SJSA1 (cell line): Measurements from ENCODE around the gene TPRX1. TPM values are rescaled to one million over a fixed set of nuclear protein-coding genes. Genes with fewer than 3 reads are reported as not detected.
"Not testable (repeated sequence)": the region's sequence is repeated elsewhere in the genome, so short reads cannot be mapped to it uniquely, and the experiment has no call there.

ENCODE experiments used
- DNase-seq, 2 experiments: peaks; one replicate each; pipeline ENCODE4 v3.0.0-alpha.2; 2015 to 2020; ENCODE audit warnings: low spot score in 2 of 2, low read depth in 1 of 2
- H3K27ac ChIP-seq: fragments of 250-450 bp; sonication (Bioruptor Pico); 2 replicates; pipeline ENCODE4 v1.5.1; 2020; ENCODE audit warnings: mild to moderate bottlenecking, moderate library complexity
- H3K27me3 ChIP-seq: fragments of 250-450 bp; sonication (Bioruptor Pico); replicated peaks from 2 replicates; pipeline ENCODE4 v1.5.1; 2020; ENCODE audit warnings: mild to moderate bottlenecking, moderate library complexity
- H3K36me3 ChIP-seq: fragments of 250-450 bp; sonication (Bioruptor Pico); 2 replicates; pipeline ENCODE4 v1.5.1; 2020; ENCODE audit warnings: mild to moderate bottlenecking
- H3K4me1 ChIP-seq: fragments of 250-450 bp; sonication (Bioruptor Pico); replicated peaks from 2 replicates; pipeline ENCODE4 v1.6.1; 2021; ENCODE audit warnings: mild to moderate bottlenecking
- H3K4me3 ChIP-seq: fragments of 250-450 bp; sonication (Bioruptor Pico); 2 replicates; pipeline ENCODE4 v1.5.1; 2020; ENCODE audit warnings: mild to moderate bottlenecking
- H3K9me3 ChIP-seq: fragments of 250-450 bp; sonication (Bioruptor Pico); replicated peaks from 2 replicates; pipeline ENCODE4 v1.5.1; 2020; ENCODE audit warnings: mild to moderate bottlenecking
- total RNA-seq: library from RNA; depleted of rRNA; stranded (reverse); fragments of >200 nt; shearing (Covaris generic); gene quantifications from 2 replicates; pipeline ENCODE4 v1.2.3, GENCODE V29; 2014

The TPRX1 gene
- total RNA-seq, 1 experiment from 2014 or later: not detected

GRCh38 chr19:47792616-47793015 is 11.7 kb downstream of the TPRX1 start:
- no peak overlapping the region for H3K4me3 ChIP-seq
- no peaks in the 10 kb centered on the region for H3K9me3 ChIP-seq
- H3K36me3 ChIP-seq: peaks cover 5% of the 10 kb centered on the region; the same call in 1 of the 2 replicates
- no peak overlapping the region for H3K27ac ChIP-seq
- DNase-seq: no peak
- no peaks in the 10 kb centered on the region for H3K4me1 ChIP-seq
- no peaks in the 10 kb centered on the region for H3K27me3 ChIP-seq

- Histone ChIP-seq H3K27ac (no peak overlapping the region), H3K4me3 (no peak overlapping the region), H3K36me3 (peaks cover 16% of the 10 kb centered on the region), H3K4me1 (no peaks in the 10 kb centered on the region), H3K9me3 (no peaks in the 10 kb centered on the region), H3K27me3 (no peaks in the 10 kb centered on the region)
- peak; percentile 15 to 81 for DNase-seq
These were observed 13.9 kb downstream of the TPRX1 start for GRCh38 chr19:47790398-47790814.

DNA sequence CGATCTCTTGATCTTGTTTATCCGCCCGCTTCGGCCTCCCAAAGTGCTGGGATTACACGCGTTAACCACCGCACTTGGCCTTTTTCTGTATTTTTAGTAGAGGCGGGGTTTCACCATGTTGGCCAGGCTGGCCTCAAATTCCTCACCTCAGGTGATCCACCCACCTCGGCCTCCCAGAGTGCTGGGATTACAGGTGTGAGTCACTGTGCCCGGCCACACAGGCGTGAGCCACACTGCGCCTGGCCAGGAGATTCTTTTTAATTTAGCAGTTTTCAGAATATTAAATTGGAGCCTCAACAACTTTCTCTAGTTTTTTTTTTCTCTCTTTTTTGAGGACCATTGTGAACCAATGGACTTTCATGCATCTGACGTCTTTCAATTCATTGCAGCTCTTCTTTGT is 14.5 kb downstream of the TPRX1 start:
- H3K36me3 ChIP-seq: peaks cover 21% of the 10 kb centered on the region
- not testable (repeated sequence) for H3K9me3 ChIP-seq, H3K27ac ChIP-seq, H3K27me3 ChIP-seq, DNase-seq, H3K4me3 ChIP-seq, H3K4me1 ChIP-seq

GRCh38 chr19:47787307-47787706 is 17.0 kb downstream of the TPRX1 start:
- not testable (repeated sequence) for H3K27me3 ChIP-seq, H3K9me3 ChIP-seq, H3K4me1 ChIP-seq, DNase-seq, H3K4me3 ChIP-seq, H3K27ac ChIP-seq
- H3K36me3 ChIP-seq: peaks cover 42% of the 10 kb centered on the region

DNA sequence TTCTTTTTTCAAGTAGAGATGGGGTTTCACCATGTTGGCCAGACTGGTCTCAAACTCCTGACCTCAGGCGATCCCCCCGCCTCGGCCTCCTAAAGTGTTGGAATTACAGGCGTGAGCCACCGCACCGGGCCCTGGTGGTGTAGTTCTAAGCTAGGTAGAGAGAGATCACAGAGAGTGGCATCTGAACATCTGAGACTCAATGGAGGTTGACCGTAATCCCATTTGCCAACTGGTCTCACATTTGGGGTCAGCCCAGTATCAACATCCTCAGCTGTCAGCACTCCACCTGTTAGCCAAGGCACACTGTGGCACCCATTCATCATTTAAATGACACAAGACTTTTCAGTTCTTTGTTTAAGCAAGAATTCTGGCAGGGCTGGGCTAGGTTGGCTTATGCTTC is 17.8 kb downstream of the TPRX1 start:
- H3K27me3 ChIP-seq: no peaks in the 10 kb centered on the region
- no peak for DNase-seq
- no peak overlapping the region for H3K27ac ChIP-seq
- no peaks in the 10 kb centered on the region for H3K9me3 ChIP-seq
- H3K36me3 ChIP-seq: peaks cover 46% of the 10 kb centered on the region
- no peak overlapping the region for H3K4me3 ChIP-seq
- H3K4me1 ChIP-seq: no peaks in the 10 kb centered on the region

- H3K9me3 ChIP-seq: no peaks in the 10 kb centered on the region
- H3K4me3 ChIP-seq: no peak overlapping the region
- H3K27ac ChIP-seq: no peak overlapping the region
- H3K4me1 ChIP-seq: peaks cover 14% of the 10 kb centered on the region
- DNase-seq: no peak
- peaks cover 62% of the 10 kb centered on the region for H3K36me3 ChIP-seq
- no peaks in the 10 kb centered on the region for H3K27me3 ChIP-seq
These were observed 22.6 kb downstream of the TPRX1 start for GRCh38 chr19:47781590-47782262.

DNA sequence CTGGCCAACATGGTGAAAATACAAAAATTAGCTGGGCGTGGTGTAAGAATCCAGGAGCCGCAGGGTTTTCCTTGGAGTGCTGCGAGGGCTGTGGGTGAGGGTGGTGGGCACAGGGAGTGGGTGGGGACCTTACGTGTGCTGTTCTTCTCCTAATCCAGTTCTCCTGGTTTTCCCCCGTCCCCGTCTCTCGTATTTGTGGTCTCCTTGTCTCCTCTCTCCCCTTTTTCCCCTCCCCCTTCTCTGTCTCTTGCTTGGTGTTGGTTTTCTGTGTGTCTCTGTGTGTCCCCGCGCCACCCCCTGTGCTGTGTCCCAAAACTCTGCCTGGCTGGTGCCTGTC is 24.2 kb downstream of the TPRX1 start:
- H3K4me3 ChIP-seq: no peak overlapping the region
- peaks cover 14% of the 10 kb centered on the region for H3K4me1 ChIP-seq
- H3K27me3 ChIP-seq: no peaks in the 10 kb centered on the region
- H3K36me3 ChIP-seq: peaks cover 50% of the 10 kb centered on the region
- no peak overlapping the region for H3K27ac ChIP-seq
- DNase-seq: no peak
- no peaks in the 10 kb centered on the region for H3K9me3 ChIP-seq

DNA sequence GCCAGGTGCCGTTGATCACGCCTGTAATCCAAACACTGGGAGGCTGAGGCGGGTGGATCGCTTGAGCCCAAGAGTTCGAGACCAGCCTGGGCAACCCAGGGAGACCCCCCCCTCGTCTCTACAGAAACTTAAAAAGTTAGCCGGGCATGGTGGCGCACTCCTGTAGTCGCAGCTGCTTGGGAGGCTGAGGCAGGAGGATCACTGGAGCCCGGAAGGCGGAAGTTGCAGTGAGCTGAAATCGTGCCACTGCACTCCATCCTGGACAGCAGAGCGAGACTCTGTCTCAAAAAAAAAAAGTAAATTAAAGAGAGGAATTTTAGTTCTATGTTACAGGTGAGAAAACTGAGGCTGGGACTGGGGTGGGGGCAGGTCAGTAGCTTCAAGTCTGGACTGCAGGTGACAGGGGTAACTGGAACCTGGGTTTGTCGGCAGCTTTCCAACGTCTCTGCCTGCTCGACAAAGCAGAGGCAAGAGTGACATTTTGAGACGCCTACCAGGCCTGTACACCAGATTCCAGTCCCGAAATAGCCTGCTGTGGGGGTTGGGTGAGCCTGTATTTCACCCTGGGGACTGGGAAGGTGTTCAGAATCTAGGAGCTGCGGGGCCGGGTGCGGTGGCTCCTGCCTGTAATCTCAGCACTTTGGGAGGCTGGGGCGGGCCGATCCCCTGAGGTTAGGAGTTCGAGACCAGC is 24.7 kb downstream of the TPRX1 start:
- Histone ChIP-seq H3K27ac (no peak overlapping the region), H3K9me3 (no peaks in the 10 kb centered on the region), H3K36me3 (peaks cover 47% of the 10 kb centered on the region), H3K4me3 (peak overlapping the region; percentile 75), H3K4me1 (peaks cover 14% of the 10 kb centered on the region), H3K27me3 (no peaks in the 10 kb centered on the region)
- no peak for DNase-seq

DNA sequence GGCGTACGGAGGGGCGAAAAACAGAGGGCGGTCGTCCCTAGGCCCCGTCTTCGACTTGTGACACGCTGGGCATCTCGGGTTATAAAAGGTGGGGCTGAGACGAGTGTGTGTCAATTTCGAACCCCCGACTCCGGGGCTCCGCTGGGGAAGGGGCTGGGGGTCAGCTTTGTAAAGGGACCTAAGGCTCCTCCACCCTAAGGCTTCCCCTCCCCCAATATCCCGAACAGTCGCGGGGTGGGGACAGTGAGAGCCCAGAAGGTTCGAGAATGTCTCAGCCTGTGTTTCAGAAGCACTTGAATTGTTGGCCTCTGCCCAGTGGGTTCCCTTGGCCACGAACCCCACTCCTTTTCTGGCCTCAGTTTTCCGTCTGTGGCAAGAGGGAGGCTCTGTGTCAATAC is 25.4 kb downstream of the TPRX1 start:
- peak overlapping the region; percentile 99; the same call in 1 of the 2 replicates for H3K27ac ChIP-seq
- H3K36me3 ChIP-seq: peaks cover 39% of the 10 kb centered on the region
- H3K9me3 ChIP-seq: no peaks in the 10 kb centered on the region
- H3K4me1 ChIP-seq: peaks cover 14% of the 10 kb centered on the region
- H3K4me3 ChIP-seq: peak overlapping the region; percentile 75
- H3K27me3 ChIP-seq: no peaks in the 10 kb centered on the region
- no peak for DNase-seq

- H3K9me3 ChIP-seq: no peaks in the 10 kb centered on the region
- H3K27ac ChIP-seq: peak within 1 kb of the TSS; percentile 99
- peak within 1 kb of the TSS; percentile 75 for H3K4me3 ChIP-seq
- H3K4me1 ChIP-seq: peaks cover 14% of the 10 kb centered on the region
- peaks cover 34% of the 10 kb centered on the region for H3K36me3 ChIP-seq
- no peaks in the 10 kb centered on the region for H3K27me3 ChIP-seq
- DNase-seq: peak; percentile 68 to 88
These were observed 26.1 kb downstream of the TPRX1 start, which contains the start of gene SELENOW for GRCh38 chr19:47778049-47778953. SELENOW (plus strand) TSS chr19:47778703; CDS start chr19:47778786, 83 bp downstream.

DNA sequence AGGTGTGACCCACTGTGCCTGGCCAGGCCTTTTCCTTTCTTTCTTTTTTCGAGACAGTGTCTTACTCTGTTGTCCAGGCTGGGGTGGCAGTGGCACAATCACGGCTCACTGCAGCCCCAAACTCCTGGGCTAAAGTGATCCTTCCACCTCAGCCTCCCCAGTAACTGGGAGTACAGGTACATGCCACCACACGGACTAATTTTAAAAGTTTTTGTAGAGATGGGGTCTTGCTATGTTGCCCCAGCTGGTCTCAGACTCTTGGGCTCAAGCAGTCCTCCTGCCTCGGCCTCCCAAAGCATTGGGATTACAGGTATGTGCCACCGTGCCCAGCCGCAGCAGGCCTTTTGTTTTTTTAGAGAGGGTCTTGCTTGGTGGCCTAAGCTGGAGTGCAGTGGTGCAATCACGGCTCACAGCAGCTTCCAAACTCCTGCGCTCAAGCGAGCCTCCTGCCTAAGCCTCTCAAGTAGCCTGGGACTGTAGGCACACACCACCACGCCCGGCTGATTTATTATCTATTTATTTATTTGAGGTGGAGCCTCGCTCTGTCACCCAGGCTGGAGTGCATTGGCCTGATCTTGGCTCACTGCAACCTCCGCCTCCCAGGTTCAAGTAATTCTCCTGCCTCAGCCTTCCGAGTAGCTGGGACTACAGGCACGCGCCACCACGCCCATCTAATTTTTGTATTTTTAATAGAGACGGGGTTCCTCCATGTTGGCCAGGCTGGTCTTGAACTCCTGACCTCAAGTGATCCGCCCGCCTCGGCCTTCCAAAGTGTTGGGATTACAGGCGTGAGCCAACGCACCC is 26.9 kb downstream of the TPRX1 start:
- not testable (repeated sequence) for H3K27me3 ChIP-seq, H3K9me3 ChIP-seq, H3K27ac ChIP-seq, DNase-seq
- peak overlapping the region; percentile 75 for H3K4me3 ChIP-seq
- H3K4me1 ChIP-seq: peaks cover 14% of the 10 kb centered on the region
- peaks cover 26% of the 10 kb centered on the region for H3K36me3 ChIP-seq

- H3K36me3 ChIP-seq: peaks cover 23% of the 10 kb centered on the region
- DNase-seq: no peak
- no peaks in the 10 kb centered on the region for H3K27me3 ChIP-seq
- H3K4me1 ChIP-seq: peaks cover 14% of the 10 kb centered on the region
- H3K4me3 ChIP-seq: no peak overlapping the region
- no peaks in the 10 kb centered on the region for H3K9me3 ChIP-seq
- H3K27ac ChIP-seq: no peak overlapping the region
These were observed 27.8 kb downstream of the TPRX1 start for GRCh38 chr19:47776568-47776967.

DNA sequence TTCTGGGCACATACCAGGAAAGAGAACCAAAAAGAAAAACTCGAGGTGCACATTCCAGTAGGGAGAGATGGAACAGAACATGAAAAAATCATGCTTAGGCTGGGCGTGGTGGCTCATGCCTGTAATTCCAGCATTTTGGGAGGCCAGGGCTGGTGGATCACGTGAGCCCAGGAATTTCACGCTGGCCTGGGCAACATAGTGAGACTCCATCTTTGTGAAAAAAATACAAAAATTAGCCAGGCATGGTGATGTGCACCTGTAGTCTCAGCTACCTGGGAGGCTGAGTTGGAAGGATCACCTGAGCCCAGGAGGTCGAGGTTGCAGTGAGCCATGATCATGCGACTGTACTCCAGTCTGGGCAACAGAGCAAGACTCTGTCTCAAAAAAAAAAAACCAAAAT is 33.1 kb downstream of the TPRX1 start:
- H3K4me3 ChIP-seq, H3K36me3 ChIP-seq, H3K9me3 ChIP-seq, H3K4me1 ChIP-seq, H3K27me3 ChIP-seq, H3K27ac ChIP-seq, DNase-seq: not testable (repeated sequence)
